SKM-1 treated with dmso at 0.1 percent for 144 hours (cell line): ENCODE results near the gene HECW1.
"Not testable (repeated sequence)": the region's sequence is repeated elsewhere in the genome, so short reads cannot be mapped to it uniquely, and the experiment has no call there.

Source experiments
- DNase-seq: peaks from one replicate; lab custom pipeline; 2025; ENCODE audit not compliant: unreplicated experiment; lab: John Stamatoyannopoulos, UW

The HECW1 gene

DNA sequence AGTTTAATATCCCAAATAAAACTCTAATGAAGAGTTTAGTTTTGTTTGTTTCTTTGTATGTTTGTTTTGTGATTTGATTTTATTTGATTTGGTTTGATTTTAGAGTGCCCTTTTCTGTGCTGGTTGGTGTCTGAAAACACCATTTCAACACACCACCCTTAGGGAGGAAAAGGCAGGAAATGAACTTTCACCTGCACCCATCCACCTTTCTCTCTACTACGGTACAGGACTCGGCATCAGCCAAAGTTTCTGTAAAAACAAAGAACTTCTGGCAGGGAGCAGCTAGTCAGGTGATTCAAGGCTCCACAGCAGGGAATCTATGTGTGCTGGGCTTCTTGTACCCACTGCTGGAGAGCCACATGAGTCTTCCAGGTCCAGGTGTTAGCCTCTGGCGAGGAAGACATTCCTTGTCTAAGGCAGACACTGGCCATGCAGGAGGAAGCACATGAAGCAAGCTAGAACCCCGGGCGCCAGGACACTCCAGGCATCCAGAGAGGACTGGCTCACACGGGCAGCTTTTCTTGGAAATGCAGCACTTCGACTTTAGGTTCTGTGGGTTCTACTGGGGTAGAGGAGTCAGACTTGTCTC lies 448.4 kb downstream of the HECW1 start:
- no peak for DNase-seq

- DNase-seq: no peak
These were observed 449.9 kb downstream of the HECW1 start for GRCh38 chr7:43562383-43562782.

DNA sequence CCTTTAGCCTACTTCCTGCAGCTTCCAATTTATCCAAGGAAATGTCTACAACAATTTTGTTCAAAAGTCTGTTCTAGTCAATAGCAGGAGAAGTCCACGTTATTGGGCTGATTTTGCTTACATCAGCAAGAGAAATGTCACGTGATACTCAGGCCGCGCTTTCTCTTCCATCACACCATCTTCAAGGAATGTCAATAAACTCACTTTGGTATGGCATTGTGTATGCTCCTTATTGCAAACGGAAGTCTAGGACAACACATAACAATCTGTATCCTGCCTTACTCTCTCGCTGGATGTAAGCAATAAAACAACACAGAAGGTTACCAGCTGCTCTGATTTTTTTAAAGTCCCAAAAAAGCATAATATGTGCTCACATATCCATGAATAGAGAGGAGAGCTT lies 453.3 kb downstream of the HECW1 start:
- DNase-seq: no peak

DNA sequence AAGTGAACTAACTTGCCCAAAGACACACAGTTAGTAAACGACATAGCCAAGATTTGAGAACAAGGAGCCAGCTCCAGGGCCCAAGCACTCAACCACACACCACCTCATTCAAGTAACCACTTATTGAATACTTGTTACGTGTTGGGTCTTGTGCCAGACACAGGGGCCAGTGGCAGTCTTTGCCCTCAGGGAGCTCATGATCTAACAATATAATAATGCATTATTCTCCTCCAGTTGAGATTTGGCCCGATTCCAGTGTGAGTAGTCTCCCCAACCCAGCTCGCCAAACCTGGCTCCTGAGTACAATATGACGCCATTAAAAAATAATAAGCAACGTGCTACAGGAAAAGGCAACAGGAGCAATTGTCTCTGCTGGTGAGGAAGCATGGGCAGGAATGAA lies 456.1 kb downstream of the HECW1 start:
- no peak for DNase-seq

GRCh38 chr7:43569424-43569823 lies 457.0 kb downstream of the HECW1 start:
- no peak for DNase-seq

DNA sequence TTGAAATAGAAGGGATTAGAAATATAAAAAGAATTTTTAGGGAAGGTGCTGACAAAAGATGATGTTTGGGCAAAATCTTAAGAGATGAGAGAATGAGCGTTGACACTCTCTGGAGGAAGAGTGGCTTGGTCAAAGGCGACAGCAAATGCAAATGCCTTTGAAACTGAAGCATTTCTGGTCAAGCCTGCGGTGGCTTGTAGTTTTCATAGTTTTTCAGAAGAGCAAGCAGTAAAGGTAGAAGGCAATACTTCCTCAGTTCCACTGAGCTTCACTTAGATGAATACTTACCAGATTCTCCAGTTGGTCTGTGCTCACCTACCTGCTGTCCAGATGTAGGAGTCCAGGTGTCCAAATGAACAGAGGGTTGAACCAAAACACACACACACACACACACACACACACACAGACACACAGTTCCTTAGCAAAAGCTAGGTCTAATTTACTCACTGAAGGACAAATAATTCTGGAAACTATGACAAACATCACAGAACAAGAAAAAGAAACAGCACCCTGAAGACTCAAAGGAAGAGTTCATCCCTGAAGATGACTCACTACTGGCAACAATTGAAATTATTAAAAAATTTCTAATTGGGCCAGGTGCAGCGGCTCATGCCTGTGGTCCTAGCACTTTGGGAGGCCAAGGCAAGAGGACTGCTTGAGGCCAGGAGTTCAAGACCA lies 458.4 kb downstream of the HECW1 start:
- no peak for DNase-seq

DNA sequence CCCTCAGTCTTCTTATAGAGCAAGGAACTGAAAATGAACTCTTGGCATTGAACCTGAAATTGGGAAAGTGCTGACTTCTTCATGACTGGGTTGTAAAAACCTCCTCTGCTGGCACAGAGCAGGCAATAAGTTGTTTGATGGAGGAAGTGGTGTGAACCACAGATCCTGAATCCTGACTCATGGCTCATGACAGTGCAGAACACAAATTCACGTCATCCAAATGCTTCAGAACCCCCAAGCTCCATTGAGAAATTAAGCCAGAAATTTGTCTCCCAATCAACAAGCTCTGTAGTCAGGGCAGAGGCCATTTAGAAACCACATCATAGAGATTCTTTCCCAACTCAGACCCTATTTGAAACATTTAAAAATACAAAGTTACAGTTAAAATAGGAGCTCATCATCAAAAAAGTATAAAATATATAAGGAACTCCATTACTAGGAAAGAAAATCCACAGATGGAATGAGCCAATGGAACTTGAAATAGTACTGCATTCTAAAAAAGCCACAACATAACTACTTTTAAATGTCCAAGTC lies 460.1 kb downstream of the HECW1 start:
- peak; percentile 99 for DNase-seq

GRCh38 chr7:43573832-43574231 lies 461.4 kb downstream of the HECW1 start:
- not testable (repeated sequence) for DNase-seq

DNA sequence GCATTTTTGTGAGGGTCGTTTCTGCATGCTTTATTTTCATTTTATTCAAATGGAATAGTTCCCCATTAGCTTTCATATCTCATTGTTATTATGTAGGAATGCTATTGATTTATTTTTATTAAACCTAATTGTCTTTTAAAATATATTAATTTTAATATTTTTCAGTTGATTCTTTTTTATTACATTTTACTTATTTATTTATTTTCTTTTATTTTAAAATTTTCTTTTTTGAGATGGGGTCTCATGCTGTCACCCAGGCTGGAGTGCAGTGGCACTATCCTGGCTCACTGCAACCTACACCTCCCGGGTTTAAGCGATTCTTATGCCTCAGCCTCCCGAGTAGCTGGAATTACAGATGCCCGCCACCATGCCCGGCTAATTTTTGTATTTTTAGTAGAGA lies 463.1 kb downstream of the HECW1 start:
- DNase-seq: no peak

- DNase-seq: no peak
These were observed 463.8 kb downstream of the HECW1 start for GRCh38 chr7:43576241-43576640.

GRCh38 chr7:43577485-43577951 lies 465.1 kb downstream of the HECW1 start:
- peak; percentile 45 for DNase-seq

GRCh38 chr7:43582503-43583423 lies 470.3 kb downstream of the HECW1 start, which contains the start of gene STK17A:
Gene STK17A, plus strand, starts transcription at chr7:43583108. Its CDS starts 136 bp downstream, at chr7:43583244.
- peak; percentile 85 for DNase-seq

DNA sequence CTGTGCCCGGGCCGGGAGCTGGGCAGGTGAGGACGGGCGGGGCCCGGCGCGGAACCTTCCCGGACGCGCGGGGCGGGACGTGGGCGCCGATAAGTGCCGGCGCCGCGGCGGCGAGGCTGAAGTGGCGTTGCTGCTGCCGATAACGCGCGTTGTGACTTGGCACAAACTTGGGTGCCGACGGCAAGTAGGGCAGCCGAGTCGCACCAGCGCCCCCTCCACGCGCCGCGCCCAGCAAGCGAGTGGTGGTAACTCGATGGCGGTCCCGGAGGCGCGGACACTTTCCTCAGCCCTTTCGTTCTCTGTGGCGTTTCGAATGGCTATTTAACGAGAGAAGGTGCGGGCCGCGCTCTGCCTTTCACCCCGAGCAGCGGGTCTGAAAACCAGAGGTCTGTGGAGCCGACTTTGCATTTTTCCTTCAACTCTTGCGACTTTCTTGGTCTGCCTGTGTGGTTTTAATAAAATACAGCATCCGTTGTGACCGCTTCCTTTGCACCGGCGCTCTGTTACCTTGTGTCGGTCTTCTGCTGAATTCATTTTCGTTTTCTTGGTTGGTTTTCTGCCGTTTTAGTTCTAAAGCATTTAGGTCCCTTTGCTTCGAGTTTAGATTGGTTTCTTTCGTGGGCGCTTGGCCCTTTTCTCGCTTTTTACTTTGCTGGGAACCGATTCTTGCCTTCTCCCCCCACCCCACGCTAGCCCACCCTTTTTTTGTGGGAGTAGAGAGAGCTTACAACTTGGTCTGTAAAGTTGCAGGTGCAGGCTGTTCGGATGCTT lies 471.2 kb downstream of the HECW1 start:
- DNase-seq: no peak

DNA sequence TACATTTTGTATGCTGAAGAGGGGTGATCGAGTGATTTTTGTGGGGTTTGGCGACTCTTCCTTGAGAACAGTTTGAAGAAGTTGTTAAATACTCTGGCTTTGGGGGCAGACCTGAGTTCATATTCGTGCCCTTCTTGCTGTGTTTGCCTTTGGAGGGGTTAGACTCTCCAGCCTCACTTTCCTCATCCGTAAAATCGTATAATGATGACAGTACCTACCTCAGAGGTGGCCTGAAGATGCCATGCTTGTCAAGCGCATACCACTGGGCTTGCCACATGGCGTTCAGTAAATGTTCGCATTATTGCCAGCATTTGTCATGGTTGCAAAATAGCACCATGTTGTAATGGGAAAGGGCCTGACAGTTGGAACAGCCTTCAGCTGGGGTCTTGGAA lies 471.7 kb downstream of the HECW1 start:
- peak; percentile 25 for DNase-seq

GRCh38 chr7:43584733-43585132 lies 472.3 kb downstream of the HECW1 start:
- DNase-seq: not testable (repeated sequence)

- DNase-seq: peak; percentile 79
These were observed 473.1 kb downstream of the HECW1 start for GRCh38 chr7:43585562-43585961.

DNA sequence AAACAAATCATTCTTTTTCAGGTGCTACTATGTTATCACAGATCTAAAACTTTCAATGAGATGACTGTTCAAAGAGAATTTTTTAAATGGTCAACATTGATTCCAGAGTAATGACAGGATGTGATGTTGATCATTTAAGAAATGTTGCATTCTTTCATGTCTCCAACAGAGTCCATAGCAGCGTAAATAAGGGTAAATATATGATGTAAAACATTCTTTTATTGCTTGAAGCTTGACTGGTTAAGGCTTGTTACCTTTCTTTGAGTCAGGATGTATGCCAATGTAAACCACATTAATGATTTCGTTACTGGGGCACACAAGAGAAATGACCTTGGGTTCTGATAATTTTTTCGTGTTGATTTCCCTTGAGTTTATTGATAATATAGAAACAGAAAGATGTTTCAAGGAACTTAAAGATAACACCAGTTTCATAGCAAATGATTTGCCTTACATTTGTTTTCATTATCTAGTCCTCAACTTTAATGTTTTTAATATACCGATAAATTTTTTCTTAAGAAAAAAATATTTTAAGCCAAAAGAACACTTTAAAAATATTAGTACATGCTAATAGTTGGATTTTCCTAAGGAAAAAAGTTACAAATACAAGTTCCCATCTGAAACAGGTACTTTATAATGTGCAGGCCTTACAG lies 473.9 kb downstream of the HECW1 start:
- DNase-seq: no peak

GRCh38 chr7:43588477-43589132 lies 476.2 kb downstream of the HECW1 start:
- no peak for DNase-seq

- no peak for DNase-seq
These were observed 476.7 kb downstream of the HECW1 start for GRCh38 chr7:43589133-43589478.

DNA sequence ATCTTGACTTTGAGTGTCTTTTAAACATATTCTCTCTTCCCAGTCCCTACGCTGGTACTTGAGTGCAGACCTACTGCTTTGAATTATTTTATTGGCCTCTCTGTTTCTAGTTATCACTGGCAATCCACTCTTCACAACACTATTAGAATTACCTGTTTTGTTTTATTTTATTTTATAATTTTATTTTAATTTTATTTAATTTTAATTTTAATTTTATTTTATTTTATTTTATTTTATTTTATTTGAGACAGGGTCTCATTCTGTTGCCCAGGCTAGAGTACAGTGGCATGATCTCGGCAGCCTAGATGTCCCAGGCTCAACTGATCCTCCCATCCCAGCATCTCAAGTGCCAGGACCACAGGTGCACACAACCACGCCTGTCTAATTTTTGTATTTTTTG lies 477.3 kb downstream of the HECW1 start:
- DNase-seq: no peak
